SHP77 (cell line): ENCODE results near the gene OR52I1.

Experiments
- DNase-seq, 2 experiments: peaks; one replicate each; lab custom pipeline; 2025; lab: John Stamatoyannopoulos, UW

OR52I1 gene

DNA sequence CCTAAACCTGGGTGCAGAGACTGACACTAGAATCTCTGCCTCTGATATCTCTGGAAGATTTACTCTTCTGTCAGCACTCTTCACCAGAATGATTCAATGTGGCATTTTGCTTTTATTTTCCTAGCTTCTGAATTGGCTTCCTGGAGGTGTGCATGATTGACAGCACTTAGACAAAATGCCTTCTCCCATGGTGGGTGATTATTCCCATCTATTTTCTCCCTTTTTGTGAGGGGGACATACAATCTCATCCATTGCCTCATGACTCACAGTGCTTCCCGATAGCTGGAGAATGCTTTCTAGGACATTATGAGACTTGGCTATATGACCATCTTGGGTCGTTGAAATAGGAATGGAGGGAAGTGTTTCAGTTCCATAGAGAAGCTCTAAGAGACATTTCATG, 18.1 kb downstream of the OR52I1 start:
- DNase-seq = no peak

DNA sequence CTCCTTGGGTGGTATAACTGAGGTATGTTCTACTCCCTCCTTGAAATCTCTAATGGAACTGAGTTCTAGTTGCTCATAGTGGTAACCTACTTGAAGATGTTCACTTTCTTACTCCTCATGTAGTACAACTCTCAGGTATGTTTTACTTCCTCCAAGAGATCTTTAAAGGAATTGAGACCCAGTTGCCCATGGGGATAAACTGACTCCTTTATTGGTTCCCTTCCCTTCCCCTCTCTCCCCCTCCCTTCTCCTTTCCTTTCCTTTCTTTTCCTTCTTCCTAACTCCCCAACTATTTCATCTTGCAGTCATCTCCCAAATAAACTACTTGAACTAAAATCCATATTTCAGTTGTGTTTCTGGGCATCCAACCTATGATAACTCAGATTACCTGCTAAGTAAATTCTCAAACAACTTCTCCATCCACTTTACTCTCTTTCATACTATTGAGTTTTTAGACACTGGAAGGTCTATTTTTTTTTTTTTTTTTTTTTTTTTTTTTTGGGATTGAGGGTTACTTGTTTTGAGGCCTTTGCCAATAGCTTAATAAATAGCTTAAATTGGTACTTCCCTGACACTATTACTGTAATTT, 22.1 kb downstream of the OR52I1 start:
- DNase-seq = no peak

- no peak for DNase-seq
These were observed 25.7 kb downstream of the OR52I1 start for GRCh38 chr11:4619514-4619913.

GRCh38 chr11:4626207-4627099, 32.6 kb downstream of the OR52I1 start:
- DNase-seq = peak; percentile 84 to 85

GRCh38 chr11:4636136-4636535, 42.3 kb downstream of the OR52I1 start:
- no peak for DNase-seq

DNA sequence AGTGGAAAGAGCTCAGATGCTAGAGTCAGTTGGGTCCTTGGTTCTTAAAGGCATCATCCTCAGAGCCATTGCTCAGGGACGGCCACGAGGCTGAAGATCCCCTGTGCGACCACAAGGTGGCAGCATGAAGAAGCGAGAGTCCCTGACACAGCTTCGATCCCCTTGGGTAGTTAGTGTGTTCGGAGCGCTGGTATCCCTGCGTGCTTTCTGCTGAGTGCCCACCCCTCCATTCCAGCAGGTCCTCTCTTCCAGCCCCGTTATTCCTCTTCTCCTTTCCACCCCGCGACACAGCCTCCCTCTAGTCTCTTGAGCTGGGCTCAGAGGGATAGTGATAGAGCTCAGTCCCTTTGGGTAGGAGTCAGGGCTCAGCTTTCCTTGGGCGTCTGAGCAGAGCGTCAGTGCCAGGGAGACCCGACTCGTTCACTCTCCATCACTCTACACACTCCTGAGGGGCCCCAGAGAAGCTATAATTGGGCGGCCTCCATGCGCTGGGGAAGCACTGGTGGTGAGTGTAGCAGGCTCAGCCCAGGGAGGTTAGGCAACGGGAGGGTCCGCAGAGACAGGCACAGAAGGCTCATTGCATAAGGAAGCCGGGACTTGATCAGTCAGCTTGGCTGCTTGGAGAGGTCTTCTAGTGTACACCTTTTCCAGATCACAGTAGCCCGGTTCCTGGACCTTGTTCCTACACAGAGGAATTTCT, 43.3 kb downstream of the OR52I1 start, which contains the start of gene OR51D1:
TSS of gene OR51D1 (plus strand) at position 516 of the 700 bp plus-strand sequence. CDS start 2,314 bp downstream, outside the sequence.
- peak; percentile 83 to 90 for DNase-seq

DNA sequence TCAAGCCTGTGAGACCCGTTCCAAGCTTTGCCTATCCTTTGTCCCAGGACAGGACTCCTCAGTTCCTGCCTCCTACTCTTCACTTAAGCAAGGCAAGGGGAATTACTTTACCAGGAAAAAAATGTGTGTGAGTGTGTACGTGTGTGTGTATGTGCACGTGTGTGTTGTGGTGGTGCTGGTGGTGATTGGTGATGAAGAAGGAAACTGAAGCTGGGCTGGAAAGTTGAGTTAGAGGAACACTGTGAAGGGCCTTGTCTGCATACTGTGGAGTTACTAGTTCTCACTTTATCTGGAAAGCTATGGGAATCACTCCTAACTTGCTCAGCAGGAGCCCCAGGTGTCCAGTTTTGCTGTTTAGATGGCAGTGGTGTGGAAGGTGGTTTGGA, 43.8 kb downstream of the OR52I1 start:
- DNase-seq = no peak

DNA sequence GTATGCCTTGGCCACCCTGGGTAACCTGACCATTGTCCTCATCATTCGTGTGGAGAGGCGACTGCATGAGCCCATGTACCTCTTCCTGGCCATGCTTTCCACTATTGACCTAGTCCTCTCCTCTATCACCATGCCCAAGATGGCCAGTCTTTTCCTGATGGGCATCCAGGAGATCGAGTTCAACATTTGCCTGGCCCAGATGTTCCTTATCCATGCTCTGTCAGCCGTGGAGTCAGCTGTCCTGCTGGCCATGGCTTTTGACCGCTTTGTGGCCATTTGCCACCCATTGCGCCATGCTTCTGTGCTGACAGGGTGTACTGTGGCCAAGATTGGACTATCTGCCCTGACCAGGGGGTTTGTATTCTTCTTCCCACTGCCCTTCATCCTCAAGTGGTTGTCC, 46.1 kb downstream of the OR52I1 start:
- no peak for DNase-seq

DNA sequence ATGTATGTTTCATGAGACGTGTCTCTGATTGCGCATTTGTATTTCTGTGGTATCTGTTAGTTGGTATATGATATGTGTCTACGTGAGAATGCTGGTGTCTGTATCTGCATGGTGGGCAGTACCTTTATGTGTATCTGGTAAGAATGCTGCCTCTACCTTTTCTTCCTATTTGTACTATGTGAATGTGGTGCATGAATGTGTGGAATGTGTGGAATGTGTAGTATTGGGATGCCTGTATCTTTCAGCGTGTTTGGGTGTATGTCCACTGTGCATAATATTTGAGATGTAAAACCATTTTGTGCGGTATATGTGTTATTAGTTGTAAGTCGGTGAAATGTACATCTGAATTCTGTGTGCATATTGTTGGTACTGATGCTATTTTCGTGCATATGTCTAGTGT, 47.7 kb downstream of the OR52I1 start:
- no peak for DNase-seq

- DNase-seq = no peak
These were observed 48.2 kb downstream of the OR52I1 start for GRCh38 chr11:4642043-4642442.

GRCh38 chr11:4643076-4643475, 49.2 kb downstream of the OR52I1 start:
- DNase-seq = no peak

DNA sequence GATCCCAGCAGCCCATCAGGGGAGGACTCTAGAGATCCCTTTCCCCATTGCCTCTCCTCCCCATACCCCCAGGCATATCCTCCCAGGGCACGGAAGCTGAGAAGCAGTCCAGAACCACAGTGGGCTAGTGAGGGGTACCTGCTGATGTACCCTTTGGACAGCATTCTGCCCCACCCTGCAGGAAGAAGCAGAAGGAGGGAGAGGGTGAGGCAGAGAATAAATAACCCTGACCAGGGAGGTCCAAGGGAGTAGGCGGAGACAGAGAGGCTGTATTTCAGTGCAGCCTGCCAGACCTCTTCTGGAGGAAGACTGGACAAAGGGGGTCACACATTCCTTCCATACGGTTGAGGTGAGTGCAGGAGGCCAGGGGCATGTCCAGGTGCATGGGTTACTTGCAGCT, 49.8 kb downstream of the OR52I1 start, which contains the start of gene OR51E1:
TSS of gene OR51E1 (plus strand) at position 301 of the 400 bp plus-strand sequence. CDS start 8,545 bp downstream, outside the sequence.
- no peak for DNase-seq

DNA sequence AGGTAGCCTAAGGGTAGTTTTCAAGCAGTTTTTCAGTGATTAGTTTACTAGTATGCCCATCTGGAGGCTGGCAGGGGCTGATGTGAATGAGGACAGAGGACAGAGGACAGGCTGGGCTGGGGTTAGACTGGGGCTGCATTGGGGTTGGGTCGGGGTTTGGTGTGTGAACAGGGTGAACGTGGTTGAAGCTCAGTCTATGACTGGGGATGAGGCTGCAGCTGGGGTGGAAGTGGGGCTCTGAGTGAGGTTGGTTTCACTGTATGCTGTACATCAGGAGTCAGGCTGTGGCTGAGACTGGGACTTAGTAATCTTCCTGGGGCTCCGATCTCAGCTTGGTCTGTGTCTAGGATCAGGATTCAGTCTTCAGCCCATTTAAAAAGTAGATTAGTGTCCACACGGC, 50.4 kb downstream of the OR52I1 start:
- DNase-seq = no peak
